ENCODE results near the gene EXOC1.

The EXOC1 gene

DNA sequence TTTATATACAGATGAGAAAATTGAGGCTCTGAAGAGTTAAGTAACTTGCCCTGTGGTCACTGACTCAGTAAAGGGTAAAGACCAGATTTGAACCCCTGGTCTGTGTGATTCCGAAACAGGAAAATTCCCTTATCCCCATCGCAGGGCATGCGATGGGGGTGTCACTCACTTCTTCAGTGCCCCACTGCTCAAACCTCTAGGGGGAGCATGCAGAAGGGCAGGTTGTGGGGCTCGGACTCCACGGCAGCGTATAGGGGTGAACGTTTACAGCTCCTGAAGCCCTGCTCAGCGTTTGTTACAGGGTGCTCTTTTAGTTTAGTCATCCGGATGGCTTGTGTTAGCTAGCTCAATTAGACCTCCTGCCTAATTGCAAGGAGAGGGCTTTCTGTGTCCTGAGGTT, 3.7 kb upstream of the EXOC1 start:
- no peaks in the 10 kb centered on the region for H4K20me1 ChIP-seq (ENCODE audit: low read depth, low read length)
- H3K4me2 ChIP-seq (ENCODE audit: low read depth, low read length, poor library complexity, severe bottlenecking), result no peak overlapping the region
- TF ChIP-seq, protein P1, sequence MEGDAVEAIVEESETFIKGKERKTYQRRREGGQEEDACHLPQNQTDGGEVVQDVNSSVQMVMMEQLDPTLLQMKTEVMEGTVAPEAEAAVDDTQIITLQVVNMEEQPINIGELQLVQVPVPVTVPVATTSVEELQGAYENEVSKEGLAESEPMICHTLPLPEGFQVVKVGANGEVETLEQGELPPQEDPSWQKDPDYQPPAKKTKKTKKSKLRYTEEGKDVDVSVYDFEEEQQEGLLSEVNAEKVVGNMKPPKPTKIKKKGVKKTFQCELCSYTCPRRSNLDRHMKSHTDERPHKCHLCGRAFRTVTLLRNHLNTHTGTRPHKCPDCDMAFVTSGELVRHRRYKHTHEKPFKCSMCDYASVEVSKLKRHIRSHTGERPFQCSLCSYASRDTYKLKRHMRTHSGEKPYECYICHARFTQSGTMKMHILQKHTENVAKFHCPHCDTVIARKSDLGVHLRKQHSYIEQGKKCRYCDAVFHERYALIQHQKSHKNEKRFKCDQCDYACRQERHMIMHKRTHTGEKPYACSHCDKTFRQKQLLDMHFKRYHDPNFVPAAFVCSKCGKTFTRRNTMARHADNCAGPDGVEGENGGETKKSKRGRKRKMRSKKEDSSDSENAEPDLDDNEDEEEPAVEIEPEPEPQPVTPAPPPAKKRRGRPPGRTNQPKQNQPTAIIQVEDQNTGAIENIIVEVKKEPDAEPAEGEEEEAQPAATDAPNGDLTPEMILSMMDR (IDR thresholded peaks at IDR 0.05; ENCODE audit: insufficient read depth, low read length, poor library complexity, severe bottlenecking), result no peak
- no peak for TF ChIP-seq EZH2phosphoT487 (conservative IDR thresholded peaks at IDR 0.05; ENCODE audit: low read length)
- peaks cover 6% of the 10 kb centered on the region; the same call in 1 of the 2 replicates for H3K79me2 ChIP-seq (ENCODE audit: insufficient read depth, low read length)
- H3K36me3 ChIP-seq (ENCODE audit: low read length), result no peaks in the 10 kb centered on the region
- H3K9me3 ChIP-seq (ENCODE audit: insufficient read depth, low read length), result no peaks in the 10 kb centered on the region
- no peak overlapping the region for H2AFZ ChIP-seq (ENCODE audit: low read depth, low read length, severe bottlenecking)
- no peak overlapping the region for H3K9ac ChIP-seq (ENCODE audit: low read length)
- no peak overlapping the region for H3K4me3 ChIP-seq (ENCODE audit: insufficient read depth, low read length, poor library complexity, severe bottlenecking)
- no peak overlapping the region for H3K27ac ChIP-seq (ENCODE audit: low read depth, low read length)
- H3K9me2 ChIP-seq (replicated peaks; ENCODE audit: insufficient read depth, low read length), result no peaks in the 10 kb centered on the region
- no peaks in the 10 kb centered on the region for H3F3A ChIP-seq (ENCODE audit: insufficient read depth)
- no peaks in the 10 kb centered on the region for H3K27me3 ChIP-seq (ENCODE audit: low read length)

DNA sequence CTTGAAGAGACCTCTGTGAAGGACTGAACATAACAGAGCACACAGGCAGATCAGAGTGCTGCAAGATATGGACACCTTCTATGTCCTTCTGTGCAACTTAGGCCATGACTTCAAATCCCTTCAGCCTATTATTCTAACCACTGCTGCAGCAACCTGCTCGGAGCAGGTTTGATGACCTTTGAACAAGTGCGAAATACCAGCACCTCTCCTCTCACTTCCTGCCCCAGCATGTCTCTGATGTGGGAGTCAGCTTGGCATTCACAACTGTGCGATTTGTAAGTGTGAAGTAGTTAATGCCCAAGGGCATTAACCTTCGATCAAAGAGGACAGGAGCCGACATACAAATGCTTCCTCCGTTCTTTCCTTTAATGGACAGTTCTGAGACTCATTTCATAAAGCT, 1.6 kb upstream of the EXOC1 start:
- H3K9me2 ChIP-seq (replicated peaks; ENCODE audit: insufficient read depth, low read length), result no peaks in the 10 kb centered on the region
- H3K4me2 ChIP-seq (ENCODE audit: low read depth, low read length, poor library complexity, severe bottlenecking), result no peak overlapping the region
- TF ChIP-seq, protein P1 (IDR thresholded peaks at IDR 0.05; ENCODE audit: insufficient read depth, low read length, poor library complexity, severe bottlenecking), result no peak
- TF ChIP-seq EZH2phosphoT487 (conservative IDR thresholded peaks at IDR 0.05; ENCODE audit: low read length), result no peak
- no peaks in the 10 kb centered on the region for H4K20me1 ChIP-seq (ENCODE audit: low read depth, low read length)
- no peaks in the 10 kb centered on the region for H3F3A ChIP-seq (ENCODE audit: insufficient read depth)
- H3K9me3 ChIP-seq (ENCODE audit: insufficient read depth, low read length), result no peaks in the 10 kb centered on the region
- no peak overlapping the region for H3K4me3 ChIP-seq (ENCODE audit: insufficient read depth, low read length, poor library complexity, severe bottlenecking)
- no peak overlapping the region for H3K9ac ChIP-seq (ENCODE audit: low read length)
- peaks cover 21% of the 10 kb centered on the region; the same call in 1 of the 2 replicates for H3K79me2 ChIP-seq (ENCODE audit: insufficient read depth, low read length)
- H3K36me3 ChIP-seq (ENCODE audit: low read length), result no peaks in the 10 kb centered on the region
- no peak overlapping the region for H3K27ac ChIP-seq (ENCODE audit: low read depth, low read length)
- H3K27me3 ChIP-seq (ENCODE audit: low read length), result no peaks in the 10 kb centered on the region
- no peak overlapping the region for H2AFZ ChIP-seq (ENCODE audit: low read depth, low read length, severe bottlenecking)

DNA sequence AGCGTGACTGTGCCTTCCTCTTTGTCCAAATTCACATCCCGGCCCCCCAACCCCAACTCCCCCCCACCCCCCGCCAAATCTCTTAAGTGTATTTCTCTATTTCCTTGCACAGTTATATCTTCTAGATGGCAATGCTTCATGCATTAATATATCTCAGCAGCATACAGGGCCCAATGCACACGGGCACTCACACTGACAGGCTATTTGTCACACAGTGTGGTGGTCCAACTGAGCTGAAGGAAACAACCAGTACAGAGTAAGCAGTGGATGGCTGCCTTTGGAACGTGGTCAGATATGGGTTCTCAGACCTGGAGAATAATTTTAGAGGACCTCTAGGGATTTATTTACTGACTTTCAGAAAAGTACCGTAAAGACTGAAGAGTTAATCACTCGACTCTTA, 681 bp downstream of the EXOC1 start:
- no peaks in the 10 kb centered on the region; the same call in 1 of the 2 replicates for H3K36me3 ChIP-seq (ENCODE audit: low read length)
- H3K4me3 ChIP-seq (ENCODE audit: insufficient read depth, low read length, poor library complexity, severe bottlenecking), result peak overlapping the region; percentile 96
- H3K9ac ChIP-seq (ENCODE audit: low read length), result peak overlapping the region; percentile 80
- H3K9me2 ChIP-seq (replicated peaks; ENCODE audit: insufficient read depth, low read length), result no peaks in the 10 kb centered on the region
- no peak overlapping the region for H3K27ac ChIP-seq (ENCODE audit: low read depth, low read length)
- H3K27me3 ChIP-seq (ENCODE audit: low read length), result no peaks in the 10 kb centered on the region
- H3K79me2 ChIP-seq (ENCODE audit: insufficient read depth, low read length), result peaks cover 24% of the 10 kb centered on the region; the same call in 1 of the 2 replicates
- peak overlapping the region; percentile 96 for H2AFZ ChIP-seq (ENCODE audit: low read depth, low read length, severe bottlenecking)
- H3F3A ChIP-seq (ENCODE audit: insufficient read depth), result no peaks in the 10 kb centered on the region
- H4K20me1 ChIP-seq (ENCODE audit: low read depth, low read length), result no peaks in the 10 kb centered on the region
- H3K4me2 ChIP-seq (ENCODE audit: low read depth, low read length, poor library complexity, severe bottlenecking), result peak overlapping the region; percentile 69
- H3K9me3 ChIP-seq (ENCODE audit: insufficient read depth, low read length), result no peaks in the 10 kb centered on the region
- TF ChIP-seq, protein P1 (IDR thresholded peaks at IDR 0.05; ENCODE audit: insufficient read depth, low read length, poor library complexity, severe bottlenecking), result no peak
- no peak for TF ChIP-seq EZH2phosphoT487 (conservative IDR thresholded peaks at IDR 0.05; ENCODE audit: low read length)

Data from SU-DHL-6 (cell line).